Measurements from ENCODE around the gene ARGLU1. TPM values are rescaled to one million over a fixed set of nuclear protein-coding genes. Genes with fewer than 3 reads are reported as not detected.

Gene ARGLU1
- total and polyA plus RNA-seq, 8 donors = 16.6 to 321 (median 108) TPM

- no peak for DNase-seq
- H3K27me3 ChIP-seq = no peaks in the 10 kb centered on the region
- WGBS, 5 donors = 94 to 97% (median 97%) methylated on average over 3 of the region's 3 CpGs
- no peaks in the 10 kb centered on the region for H3K9me3 ChIP-seq
- intact Hi-C loops (cut with DNase I; ENCODE audit: low total_unique reads) = no loop called here
- TF ChIP-seq CTCF (IDR thresholded peaks at IDR 0.05) (no peak), EP300 (IDR thresholded peaks at IDR 0.05) (no peak), POLR2A (IDR thresholded peaks at IDR 0.05) (no peak), POLR2AphosphoS5 (IDR thresholded peaks at IDR 0.05) (no peak)
- no peak overlapping the region for H3K4me3 ChIP-seq
- peaks cover 0 to 63% (median 26%) of the 10 kb centered on the region in 4 donors for H3K4me1 ChIP-seq
- peaks cover 15 to 84% (median 60%) of the 10 kb centered on the region in 4 donors for H3K36me3 ChIP-seq
- H3K27ac ChIP-seq = no peak overlapping the region
Measured at GRCh38 chr13:106551751-106552150, 16.2 kb downstream of the ARGLU1 start.

GRCh38 chr13:106551350-106551749 lies 16.6 kb downstream of the ARGLU1 start:
- Histone ChIP-seq H3K27ac (no peak overlapping the region), H3K27me3 (no peaks in the 10 kb centered on the region), H3K4me3 (no peak overlapping the region), H3K9me3 (no peaks in the 10 kb centered on the region), H3K36me3 (peaks cover 11 to 83% (median 56%) of the 10 kb centered on the region in 4 donors), H3K4me1 (peaks cover 0 to 63% (median 28%) of the 10 kb centered on the region in 4 donors)
- intact Hi-C loops (cut with DNase I; ENCODE audit: low total_unique reads) = no loop called here
- TF ChIP-seq CTCF (IDR thresholded peaks at IDR 0.05) (no peak), EP300 (IDR thresholded peaks at IDR 0.05) (no peak), POLR2AphosphoS5 (IDR thresholded peaks at IDR 0.05) (no peak)
- no peak for DNase-seq
- WGBS, 5 donors = 93 to 100% (median 100%) methylated on average over 1 of the region's 1 CpG

- no peaks in the 10 kb centered on the region for H3K9me3 ChIP-seq
- TF ChIP-seq EP300 (IDR thresholded peaks at IDR 0.05) (no peak), POLR2A (IDR thresholded peaks at IDR 0.05) (no peak), CTCF (IDR thresholded peaks at IDR 0.05) (no peak), POLR2AphosphoS5 (IDR thresholded peaks at IDR 0.05) (no peak)
- no peak overlapping the region for H3K27ac ChIP-seq
- intact Hi-C loops (cut with DNase I; ENCODE audit: low total_unique reads) = no loop called here
- H3K4me1 ChIP-seq = peaks cover 0 to 63% (median 27%) of the 10 kb centered on the region in 4 donors
- H3K36me3 ChIP-seq = peaks cover 6 to 77% (median 50%) of the 10 kb centered on the region in 4 donors
- WGBS, 5 donors = 70 to 86% (median 76%) methylated on average over 4 of the region's 4 CpGs
- no peak overlapping the region for H3K4me3 ChIP-seq
- no peak for DNase-seq
- no peaks in the 10 kb centered on the region for H3K27me3 ChIP-seq
Measured at GRCh38 chr13:106550570-106551135, 17.3 kb downstream of the ARGLU1 start.

GRCh38 chr13:106548064-106548696 lies 19.8 kb downstream of the ARGLU1 start:
- 81 to 94% (median 86%) methylated on average over 3 of the region's 3 CpGs for WGBS, 5 donors
- H3K36me3 ChIP-seq = peaks cover 0 to 63% (median 36%) of the 10 kb centered on the region in 4 donors
- no peaks in the 10 kb centered on the region for H3K9me3 ChIP-seq
- TF ChIP-seq POLR2A (IDR thresholded peaks at IDR 0.05) (no peak), CTCF (IDR thresholded peaks at IDR 0.05) (no peak), EP300 (IDR thresholded peaks at IDR 0.05) (no peak), POLR2AphosphoS5 (IDR thresholded peaks at IDR 0.05) (no peak)
- no peaks in the 10 kb centered on the region for H3K27me3 ChIP-seq
- H3K27ac ChIP-seq = no peak overlapping the region
- intact Hi-C loops (cut with DNase I; ENCODE audit: low total_unique reads) = no loop called here
- H3K4me1 ChIP-seq = peaks cover 0 to 57% (median 26%) of the 10 kb centered on the region in 4 donors
- no peak overlapping the region for H3K4me3 ChIP-seq
- DNase-seq = no peak

All from stomach (tissue), 9 donors.